HepG2 (cell line): ENCODE data around the gene NKD1. TPM values are rescaled to one million over a fixed set of nuclear protein-coding genes. Genes with fewer than 3 reads are reported as not detected.

ENCODE experiments used
- ATAC-seq: fragments of 200-7000 bp; cut with Tn5 transposase; 3 replicates; pipeline ENCODE4 v1.9.1; 2020; ENCODE audit warnings: mild to moderate bottlenecking, moderate library complexity
- BruUV-seq: library from RNA; stranded (reverse); fragments of 400-500 nt; replicated peaks from 2 replicates; lab custom pipeline; 2021; lab: Mats Ljungman, UMichigan
- CTCF ChIA-PET: fragments of 300-600 bp; formaldehyde crosslinking; extraction: SDS; loops from one replicate; lab custom pipeline; 2021; ENCODE audit warnings: low total read pairs, inconsistent platforms, low intra/inter-chr PET ratio; lab: Yijun Ruan, JAX
- POLR2A ChIA-PET: fragments of 350-600 bp; sonication (Branson Sonifier 250); formaldehyde crosslinking; loops from one replicate; lab custom pipeline; 2020; ENCODE audit warnings: antibody characterized with exemption, inconsistent platforms; lab: Yijun Ruan, JAX
- DNase-seq: peaks from one replicate; pipeline ENCODE4 v3.0.0-alpha.2; 2015; ENCODE audit warnings: low spot score
- FAIRE-seq: peaks from 3 replicates; lab custom pipeline; 2011; peaks lifted over from hg19 to GRCh38; lab: Jason Lieb, UNC
- H2AFZ ChIP-seq: one replicate; pipeline ENCODE4 v1.6.1; 2011; ENCODE audit warnings: low read length, inconsistent platforms
- H3K27ac ChIP-seq: fragments of 300-600 bp; 3 replicates; pipeline ENCODE4 v1.8.0; 2011; ENCODE audit warnings: mixed run types, mild to moderate bottlenecking, mixed read lengths, low read length, inconsistent platforms; ENCODE audit not compliant: insufficient read depth; ENCODE audit errors: extremely low read length
- H3K27me3 ChIP-seq, 2 experiments: fragments of 200-600 bp in 1 of 2; 2 replicates in 1 of 2; 3 replicates in 1 of 2; pipeline versions ENCODE4 v1.6.0 to v1.8.0; 2011; ENCODE audit warnings: low read length in 2 of 2, mild to moderate bottlenecking in 2 of 2, moderate library complexity in 2 of 2, inconsistent platforms in 1 of 2; ENCODE audit not compliant: insufficient read depth in 2 of 2, control insufficient read depth in 1 of 2
- H3K36me3 ChIP-seq, 2 experiments: fragments of 200-600 bp in 1 of 2; replicated peaks in 1 of 2; 2 replicates in 1 of 2; 3 replicates in 1 of 2; pipeline versions ENCODE4 v1.5.1 to v1.8.0; 2011; ENCODE audit warnings: low read length in 2 of 2, inconsistent platforms in 1 of 2; ENCODE audit not compliant: insufficient read depth in 2 of 2, control insufficient read depth in 1 of 2
- H3K4me1 ChIP-seq: 2 replicates; pipeline ENCODE4 v1.5.1; 2012; ENCODE audit warnings: low read length, inconsistent platforms; ENCODE audit not compliant: insufficient read depth
- H3K4me2 ChIP-seq: 2 replicates; pipeline ENCODE4 v1.6.0; 2011; ENCODE audit warnings: low read depth, low read length, inconsistent platforms
- H3K4me3 ChIP-seq, 3 experiments: fragments of 200-600 bp in 1 of 3; sonication (generic), shearing (Covaris generic) in 1 of 3; replicated peaks in 1 of 3; 2 replicates each; pipeline ENCODE4 v1.5.1; 2011 to 2016; ENCODE audit warnings: low read length in 3 of 3, inconsistent platforms in 2 of 3, low read depth in 2 of 3, mild to moderate bottlenecking in 2 of 3, control low read depth in 1 of 3, mixed read lengths in 1 of 3; ENCODE audit not compliant: insufficient read depth in 1 of 3
- H3K79me2 ChIP-seq: one replicate; pipeline ENCODE4 v1.6.1; 2011; ENCODE audit warnings: low read length, inconsistent platforms; ENCODE audit not compliant: insufficient read depth
- H3K9ac ChIP-seq: 2 replicates; pipeline ENCODE4 v1.6.0; 2011; ENCODE audit warnings: mild to moderate bottlenecking, low read depth, low read length, inconsistent platforms; ENCODE audit not compliant: insufficient read depth
- H3K9me3 ChIP-seq: 2 replicates; pipeline ENCODE4 v1.5.1; 2012; ENCODE audit warnings: mild to moderate bottlenecking, low read length
- H4K20me1 ChIP-seq: 2 replicates; pipeline ENCODE4 v1.6.0; 2011; ENCODE audit warnings: inconsistent platforms, mild to moderate bottlenecking, low read length, moderate library complexity; ENCODE audit not compliant: insufficient read depth
- AGO2 ChIP-seq: fragments of 200-400 bp; formaldehyde crosslinking; optimal IDR thresholded peaks from 2 replicates; pipeline ENCODE3; 2017; ENCODE audit warnings: mild to moderate bottlenecking, low read depth, low read length, moderate library complexity
- ATF7-NPFF ChIP-seq: sonication (generic); formaldehyde crosslinking; IDR thresholded peaks from 2 replicates; pipeline ENCODE4 v1.8.1; 2023; ENCODE audit warnings: mild to moderate bottlenecking, low read depth, missing genetic modification reagents, moderate library complexity
- GPN1 ChIP-seq: sonication (generic); formaldehyde crosslinking; IDR thresholded peaks from 2 replicates; pipeline ENCODE4 v1.5.1; 2020; ENCODE audit warnings: missing genetic modification reagents, borderline replicate concordance
- HIVEP1 ChIP-seq: sonication (generic); formaldehyde crosslinking; IDR thresholded peaks from 2 replicates; pipeline ENCODE4 v1.4.0; 2020; ENCODE audit warnings: mild to moderate bottlenecking, missing genetic modification reagents
- KDM1A ChIP-seq: IDR thresholded peaks from 2 replicates; pipeline ENCODE4 v1.6.1; 2016; ENCODE audit warnings: missing compliant biosample characterization
- MYC ChIP-seq: sonication (generic); formaldehyde crosslinking; IDR thresholded peaks from 2 replicates; pipeline ENCODE4 v1.9.0; 2021; ENCODE audit warnings: missing genetic modification reagents, borderline replicate concordance
- POLR2G ChIP-seq: fragments of 200-400 bp; formaldehyde crosslinking; IDR thresholded peaks from 2 replicates; pipeline ENCODE4 v1.6.1; 2018; ENCODE audit warnings: mild to moderate bottlenecking, low read depth, low read length, moderate library complexity
- RBFOX2 ChIP-seq: fragments of 200-400 bp; formaldehyde crosslinking; IDR thresholded peaks from 2 replicates; pipeline ENCODE4 v1.6.1; 2017; ENCODE audit warnings: low read depth, mild to moderate bottlenecking, low read length
- RBM22 ChIP-seq: fragments of 200-400 bp; formaldehyde crosslinking; optimal IDR thresholded peaks from 2 replicates; pipeline ENCODE3; 2017; ENCODE audit warnings: mild to moderate bottlenecking, low read length, moderate library complexity
- SETDB1 ChIP-seq: sonication (generic); formaldehyde crosslinking; IDR thresholded peaks from 2 replicates; pipeline ENCODE4 v1.5.1; 2020; ENCODE audit warnings: missing genetic modification reagents, mild to moderate bottlenecking, borderline replicate concordance
- SRF ChIP-seq: IDR thresholded peaks from 2 replicates; pipeline ENCODE4 v1.6.1; 2011; ENCODE audit warnings: mild to moderate bottlenecking, low read depth, low read length, moderate library complexity
- ZNF280B ChIP-seq: sonication (generic); formaldehyde crosslinking; IDR thresholded peaks from 2 replicates; pipeline ENCODE4 v1.5.0; 2020; ENCODE audit warnings: missing genetic modification reagents, mild to moderate bottlenecking, borderline replicate concordance
- ZNF605 ChIP-seq: sonication (generic); formaldehyde crosslinking; IDR thresholded peaks from 2 replicates; pipeline ENCODE4 v1.8.0; 2022; ENCODE audit warnings: mild to moderate bottlenecking, missing genetic modification reagents
- WGBS: methylation state at CpG from one replicate; pipeline ENCODE4 v1.1.6; 2017; ENCODE audit warnings: low lambda C conversion rate; 5-methylcytosine and 5-hydroxymethylcytosine counted together
- in situ Hi-C: cut with HindIII; loops from 2 replicates; pipeline ENCODE4 v1.10.0; 2017; ENCODE audit warnings: low pct_unique_long_range_greater_than_20kb; ENCODE audit not compliant: extremely low pct_ligation_motif_present
- intact Hi-C: fragments of 100-400 bp; cut with micrococcal nuclease; formaldehyde crosslinking; loops from one replicate; pipeline ENCODE4 v1.10.0; 2022; ENCODE audit not compliant: unreplicated experiment
- polyA plus RNA-seq, 8 experiments: library from polyadenylated mRNA; depleted of rRNA in 3 of 8; stranded (reverse) in 7 of 8; unstranded in 1 of 8; fragments of >200 nt; fragmentation: Illumina TruSeq in 4 of 8; extraction: Trizol in 4 of 8; gene quantifications; 2 replicates each; pipeline versions ENCODE4 v1.2.1 to v1.2.3, GENCODE V29; 2011 to 2016; ENCODE audit warnings: low read depth in 4 of 8, missing spikeins in 1 of 8, mixed read lengths in 1 of 8; ENCODE audit not compliant: insufficient read depth in 1 of 8
- total RNA-seq, 5 experiments: library from RNA; depleted of rRNA; stranded (reverse); fragments of >200 nt; fragmentation: Illumina TruSeq; extraction: Trizol; gene quantifications; 2 replicates each; pipeline ENCODE4 v1.2.3, GENCODE V29; 2016; ENCODE audit warnings: low read depth in 1 of 5
- TF ChIP-seq, protein P1 (sequence below): sonication (generic); formaldehyde crosslinking; IDR thresholded peaks from 2 replicates; pipeline ENCODE4 v1.4.0; 2020; ENCODE audit warnings: missing genetic modification reagents, mild to moderate bottlenecking, borderline replicate concordance
- TF ChIP-seq, protein P2 (sequence below): sonication (generic); formaldehyde crosslinking; IDR thresholded peaks from 2 replicates; pipeline ENCODE4 v1.8.0; 2022; ENCODE audit warnings: missing genetic modification reagents, mild to moderate bottlenecking, moderate library complexity, borderline replicate concordance

The NKD1 gene
- total and polyA plus RNA-seq, 2 of the 13 experiments (the other 11 are each of a cell fraction or from before 2014, with no cell fraction given) = 70.4 to 121 TPM

- TF ChIP-seq RBFOX2 (0 out of 2 replicates have a peak, but pooled peaks have one; percentile 31), ZNF605 (CRISPR knock-in tag) (no peak)
- TF ChIP-seq, all 625 proteins: peak for 9
Measured at GRCh38 chr16:50605733-50606430, 57.7 kb downstream of the NKD1 start (continued).

- Histone ChIP-seq H2AFZ (no peak overlapping the region), H3K27me3 (no peaks in the 10 kb centered on the region), H3K4me1 (peaks cover 76% of the 10 kb centered on the region), H3K36me3 (peaks cover 74 to 99% of the 10 kb centered on the region in 2 experiments), H3K79me2 (peaks cover 73% of the 10 kb centered on the region), H3K4me3 (no peak overlapping the region), H3K4me2 (no peak overlapping the region), H3K27ac (no peak overlapping the region), H3K9me3 (no peaks in the 10 kb centered on the region), H3K9ac (no peak overlapping the region), H4K20me1 (peaks cover 97% of the 10 kb centered on the region)
- FAIRE-seq (no peak), ATAC-seq (no peak), DNase-seq (no peak)
- CTCF ChIA-PET = no interaction called here
- POLR2A ChIA-PET = interaction anchor here (1.0 to 1.2 kb wide), 2 partner anchors 8 to 11 kb away, joined by 3 read pairs; no protein-coding TSS in a partner anchor
- in situ Hi-C loops = no loop called here
- intact Hi-C loops = no loop called here
- BruUV-seq = no TSS peak
- WGBS = 95% methylated on average over 17 of the region's 17 CpGs
- TF ChIP-seq AGO2 (peak; percentile 85), GPN1 (CRISPR knock-in tag) (no peak), HIVEP1 (CRISPR knock-in tag) (no peak), SRF (no peak), POLR2G (peak; percentile 20; the same call in 1 of the 2 replicates), MYC (CRISPR knock-in tag) (no peak), SETDB1 (no peak), ATF7-NPFF (CRISPR knock-in tag) (no peak), KDM1A (CRISPR knock-in tag) (no peak), RBM22 (peak; percentile 98), ZNF280B (CRISPR knock-in tag) (no peak)
- TF ChIP-seq, protein P1, sequence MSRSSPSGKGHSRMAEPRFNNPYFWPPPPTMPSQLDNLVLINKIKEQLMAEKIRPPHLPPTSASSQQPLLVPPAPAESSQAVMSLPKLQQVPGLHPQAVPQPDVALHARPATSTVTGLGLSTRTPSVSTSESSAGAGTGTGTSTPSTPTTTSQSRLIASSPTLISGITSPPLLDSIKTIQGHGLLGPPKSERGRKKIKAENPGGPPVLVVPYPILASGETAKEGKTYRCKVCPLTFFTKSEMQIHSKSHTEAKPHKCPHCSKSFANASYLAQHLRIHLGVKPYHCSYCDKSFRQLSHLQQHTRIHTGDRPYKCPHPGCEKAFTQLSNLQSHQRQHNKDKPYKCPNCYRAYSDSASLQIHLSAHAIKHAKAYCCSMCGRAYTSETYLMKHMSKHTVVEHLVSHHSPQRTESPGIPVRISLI = no peak
- TF ChIP-seq, protein P2, sequence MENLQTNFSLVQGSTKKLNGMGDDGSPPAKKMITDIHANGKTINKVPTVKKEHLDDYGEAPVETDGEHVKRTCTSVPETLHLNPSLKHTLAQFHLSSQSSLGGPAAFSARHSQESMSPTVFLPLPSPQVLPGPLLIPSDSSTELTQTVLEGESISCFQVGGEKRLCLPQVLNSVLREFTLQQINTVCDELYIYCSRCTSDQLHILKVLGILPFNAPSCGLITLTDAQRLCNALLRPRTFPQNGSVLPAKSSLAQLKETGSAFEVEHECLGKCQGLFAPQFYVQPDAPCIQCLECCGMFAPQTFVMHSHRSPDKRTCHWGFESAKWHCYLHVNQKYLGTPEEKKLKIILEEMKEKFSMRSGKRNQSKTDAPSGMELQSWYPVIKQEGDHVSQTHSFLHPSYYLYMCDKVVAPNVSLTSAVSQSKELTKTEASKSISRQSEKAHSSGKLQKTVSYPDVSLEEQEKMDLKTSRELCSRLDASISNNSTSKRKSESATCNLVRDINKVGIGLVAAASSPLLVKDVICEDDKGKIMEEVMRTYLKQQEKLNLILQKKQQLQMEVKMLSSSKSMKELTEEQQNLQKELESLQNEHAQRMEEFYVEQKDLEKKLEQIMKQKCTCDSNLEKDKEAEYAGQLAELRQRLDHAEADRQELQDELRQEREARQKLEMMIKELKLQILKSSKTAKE (CRISPR knock-in tag) = no peak
Measured at GRCh38 chr16:50606431-50607050, 58.3 kb downstream of the NKD1 start.
